Measurements from ENCODE around the gene CCM2L. TPM values are rescaled to one million over a fixed set of nuclear protein-coding genes. Genes with fewer than 3 reads are reported as not detected.
A peak's percentile ranks its signal among the peaks of the same experiment; 100 is the strongest.

The CCM2L gene
- total RNA-seq, 2 experiments from 2014 or later, result not detected

- Mint-ChIP-seq H3K36me3 (ENCODE audit: low read depth) (no peaks in the 10 kb centered on the region), H3K4me3 (no peak overlapping the region), H3K4me1 (ENCODE audit: low read depth) (peaks cover 5% of the 10 kb centered on the region), H3K27ac (no peak overlapping the region), H3K9me3 (no peaks in the 10 kb centered on the region), H3K27me3 (peaks cover 4% of the 10 kb centered on the region)
- POLR2A ChIA-PET, result no interaction called here
- ATAC-seq, result no peak
- intact Hi-C loops (cut with micrococcal nuclease), result no loop called here
- no peak for DNase-seq
- CTCF ChIA-PET, result no interaction called here
- TF ChIP-seq CTCF (IDR thresholded peaks at IDR 0.05), result no peak
These were observed 25.2 kb upstream of the CCM2L start for GRCh38 chr20:31984981-31985471.

- H3K4me3 Mint-ChIP-seq, result no peak overlapping the region
- no peaks in the 10 kb centered on the region for H3K36me3 Mint-ChIP-seq (ENCODE audit: low read depth)
- no peak for ATAC-seq
- ChIA-PET CTCF (no interaction called here), POLR2A (no interaction called here)
- no peaks in the 10 kb centered on the region for H3K9me3 Mint-ChIP-seq
- DNase-seq, result no peak
- H3K27ac Mint-ChIP-seq, result no peak overlapping the region
- intact Hi-C loops (cut with micrococcal nuclease), result no loop called here
- H3K27me3 Mint-ChIP-seq, result no peaks in the 10 kb centered on the region
- TF ChIP-seq CTCF (IDR thresholded peaks at IDR 0.05), result no peak
- peaks cover 5% of the 10 kb centered on the region for H3K4me1 Mint-ChIP-seq (ENCODE audit: low read depth)
These were observed 22.5 kb upstream of the CCM2L start for GRCh38 chr20:31987744-31988143.

- peak; percentile 41 for DNase-seq
These were observed 21.7 kb upstream of the CCM2L start for GRCh38 chr20:31988430-31989015.

GRCh38 chr20:31989030-31989645 lies 21.1 kb upstream of the CCM2L start:
- TF ChIP-seq CTCF (IDR thresholded peaks at IDR 0.05), result no peak
- H3K27ac Mint-ChIP-seq, result no peak overlapping the region
- H3K36me3 Mint-ChIP-seq (ENCODE audit: low read depth), result no peaks in the 10 kb centered on the region
- H3K4me3 Mint-ChIP-seq, result no peak overlapping the region
- no peak for DNase-seq
- no peaks in the 10 kb centered on the region for H3K9me3 Mint-ChIP-seq
- no peak for ATAC-seq
- peaks cover 5% of the 10 kb centered on the region for H3K4me1 Mint-ChIP-seq (ENCODE audit: low read depth)
- ChIA-PET POLR2A (no interaction called here), CTCF (no interaction called here)
- intact Hi-C loops (cut with micrococcal nuclease), result no loop called here
- H3K27me3 Mint-ChIP-seq, result peaks cover 12% of the 10 kb centered on the region

More at GRCh38 chr20:31988430-31989015, 21.7 kb upstream of the CCM2L start:
- intact Hi-C loops (cut with micrococcal nuclease), result no loop called here
- ATAC-seq, result peak; percentile 86
- no peaks in the 10 kb centered on the region for H3K36me3 Mint-ChIP-seq (ENCODE audit: low read depth)
- no peak overlapping the region for H3K4me3 Mint-ChIP-seq
- H3K27me3 Mint-ChIP-seq, result peaks cover 6% of the 10 kb centered on the region
- peaks cover 5% of the 10 kb centered on the region for H3K4me1 Mint-ChIP-seq (ENCODE audit: low read depth)
- no peak overlapping the region for H3K27ac Mint-ChIP-seq
- H3K9me3 Mint-ChIP-seq, result no peaks in the 10 kb centered on the region
- ChIA-PET CTCF (no interaction called here), POLR2A (no interaction called here)
- TF ChIP-seq CTCF (IDR thresholded peaks at IDR 0.05), result no peak

GRCh38 chr20:31990641-31991338 lies 19.4 kb upstream of the CCM2L start:
- Mint-ChIP-seq H3K27ac (no peak overlapping the region), H3K27me3 (peaks cover 18% of the 10 kb centered on the region), H3K4me3 (no peak overlapping the region), H3K9me3 (no peaks in the 10 kb centered on the region), H3K4me1 (ENCODE audit: low read depth) (peaks cover 5% of the 10 kb centered on the region), H3K36me3 (ENCODE audit: low read depth) (no peaks in the 10 kb centered on the region)
- ATAC-seq, result no peak
- TF ChIP-seq CTCF (IDR thresholded peaks at IDR 0.05), result no peak
- CTCF ChIA-PET, result interaction anchor here (1.1 to 1.2 kb wide), 2 partner anchors 39 to 138 kb away, joined by 3 read pairs; partner anchors contain the start of gene PDRG1
- intact Hi-C loops (cut with micrococcal nuclease), result no loop called here
- POLR2A ChIA-PET, result interaction anchor here (0.7 kb wide), 1 partner anchor 14 kb away, joined by 3 read pairs; no protein-coding TSS in a partner anchor
- DNase-seq, result no peak
